GM21423 (cell line): Measurements from ENCODE around the gene ST3GAL3.

ENCODE experiments used
- ATAC-seq: cut with Tn5 transposase; IDR thresholded peaks from one replicate; pipeline ENCODE4 v1.9.1; 2021; ENCODE audit warnings: mild to moderate bottlenecking, moderate library complexity; ENCODE audit not compliant: unreplicated experiment

ST3GAL3 gene

DNA sequence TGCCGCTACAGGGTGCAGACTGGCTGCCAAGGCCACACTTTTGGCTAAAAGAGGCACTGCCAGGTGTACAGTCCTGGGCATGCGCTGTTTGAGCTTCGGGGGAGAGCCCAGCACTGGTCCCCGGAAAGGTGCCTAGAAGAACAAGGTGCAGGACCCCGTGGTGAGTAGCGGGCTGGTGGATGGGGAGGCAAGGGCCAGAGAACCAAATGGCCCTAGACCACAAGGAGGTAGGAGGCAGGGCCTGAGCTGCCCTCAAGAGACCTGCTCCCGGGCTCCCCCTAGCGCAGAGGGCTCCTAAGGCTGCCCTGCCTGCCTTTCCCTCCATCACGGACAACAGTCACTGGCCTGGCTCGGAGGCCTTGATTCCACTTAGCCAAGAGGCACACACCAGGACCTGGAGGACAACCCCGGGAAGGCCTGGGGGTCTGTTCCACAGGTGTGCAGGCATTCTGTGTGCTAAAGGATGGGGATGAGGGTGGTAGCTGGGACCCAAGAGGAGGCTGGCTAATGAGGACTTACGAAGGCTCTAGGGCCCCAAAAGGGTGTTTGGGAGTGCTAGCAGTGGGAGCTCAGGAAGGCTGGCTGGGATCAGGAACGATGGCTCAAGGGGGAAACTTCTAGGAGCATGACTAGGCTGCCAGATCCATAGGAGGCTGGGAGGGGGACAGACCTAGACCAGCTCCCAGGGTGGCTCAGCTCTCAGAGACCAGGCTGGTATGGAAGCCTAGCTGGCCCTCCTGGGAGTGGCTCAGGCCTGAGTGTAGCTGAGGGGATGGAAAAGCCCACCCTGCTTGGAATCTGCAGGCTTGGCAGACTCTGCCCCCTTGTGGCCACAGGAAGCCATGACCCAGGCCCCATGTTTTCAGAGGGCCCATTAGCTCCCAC lies 227.0 kb downstream of the ST3GAL3 start:
- no peak for ATAC-seq

- ATAC-seq: no peak
Observed at GRCh38 chr1:43934986-43935324, 227.6 kb downstream of the ST3GAL3 start.

DNA sequence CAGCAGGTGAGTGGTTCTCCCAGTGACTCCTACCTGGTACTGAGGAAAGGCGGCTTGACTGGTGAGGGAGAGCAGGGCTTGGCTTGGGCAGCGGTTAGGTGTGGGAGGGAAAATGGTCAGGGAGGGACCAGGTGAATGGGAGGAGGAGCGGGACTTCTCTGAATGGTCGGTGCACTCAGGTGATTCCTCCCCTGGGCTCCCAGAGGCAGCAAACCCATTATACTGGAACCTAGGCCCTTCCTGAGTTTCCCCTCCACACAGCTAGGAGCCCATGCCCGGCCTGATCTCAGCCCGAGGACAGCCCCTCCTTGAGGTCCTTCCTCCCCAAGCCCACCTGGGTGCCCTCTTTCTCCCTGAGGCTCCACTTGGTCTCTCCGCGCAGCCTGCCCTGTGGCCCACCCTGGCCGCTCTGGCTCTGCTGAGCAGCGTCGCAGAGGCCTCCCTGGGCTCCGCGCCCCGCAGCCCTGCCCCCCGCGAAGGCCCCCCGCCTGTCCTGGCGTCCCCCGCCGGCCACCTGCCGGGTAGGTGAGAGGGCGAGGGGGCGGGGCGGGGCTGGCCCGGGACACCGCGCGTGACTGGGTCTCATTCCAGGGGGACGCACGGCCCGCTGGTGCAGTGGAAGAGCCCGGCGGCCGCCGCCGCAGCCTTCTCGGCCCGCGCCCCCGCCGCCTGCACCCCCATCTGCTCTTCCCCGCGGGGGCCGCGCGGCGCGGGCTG lies 228.5 kb downstream of the ST3GAL3 start:
- no peak for ATAC-seq

GRCh38 chr1:43936431-43937151 lies 229.3 kb downstream of the ST3GAL3 start:
- ATAC-seq: no peak

- no peak for ATAC-seq
Observed at GRCh38 chr1:43937179-43937865, 230.0 kb downstream of the ST3GAL3 start.

- no peak for ATAC-seq
Observed at GRCh38 chr1:43938383-43938782, 231.0 kb downstream of the ST3GAL3 start.

- no peak for ATAC-seq
Observed at GRCh38 chr1:43938892-43939587, 231.7 kb downstream of the ST3GAL3 start.

DNA sequence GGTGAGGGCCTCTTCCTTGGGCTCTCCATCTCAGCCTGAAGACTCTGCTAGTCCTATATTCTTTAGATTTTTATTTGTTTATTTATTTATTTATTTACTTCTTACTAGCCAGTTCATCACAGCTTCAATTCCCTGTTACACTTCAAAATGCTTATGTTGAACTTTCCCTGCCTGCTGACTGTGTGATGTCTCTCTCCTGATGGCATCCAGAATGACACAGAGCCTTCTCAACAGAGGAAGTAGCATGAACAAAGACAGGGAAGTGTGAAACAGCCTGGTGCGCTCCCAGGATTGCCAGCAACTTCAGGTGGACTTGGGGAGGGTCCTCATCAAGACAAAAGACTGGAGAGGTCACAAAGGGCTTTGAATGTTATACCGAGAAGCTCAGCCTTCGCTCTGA lies 235.1 kb downstream of the ST3GAL3 start:
- ATAC-seq: no peak

- ATAC-seq: no peak
Observed at GRCh38 chr1:43944860-43945259, 237.5 kb downstream of the ST3GAL3 start.

DNA sequence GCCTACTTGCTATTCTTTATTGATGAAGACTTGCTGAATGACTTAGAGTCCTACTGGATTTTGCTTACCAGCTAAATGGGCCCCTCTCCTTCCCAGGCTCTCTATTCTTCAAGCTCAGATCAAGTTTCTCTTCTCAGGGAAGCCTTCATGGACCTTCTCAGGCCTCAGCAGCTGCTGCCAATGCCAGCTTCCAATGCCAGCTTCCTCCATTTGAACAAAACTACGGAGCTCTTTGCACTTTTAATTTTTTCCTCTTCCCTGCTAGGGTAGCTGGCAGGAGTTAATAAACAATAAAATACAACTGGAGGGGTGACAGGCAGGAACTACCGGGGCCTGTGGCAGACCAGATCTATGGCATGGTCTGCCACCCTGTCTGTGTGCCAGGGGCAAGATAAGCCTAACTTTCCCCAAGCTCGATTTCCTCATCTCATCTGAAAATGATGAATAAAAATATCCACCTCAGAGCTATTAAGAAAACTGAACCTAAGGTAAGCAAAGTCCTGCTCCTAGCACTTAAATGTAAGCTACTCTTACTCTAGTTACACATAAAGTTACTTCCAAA lies 238.4 kb downstream of the ST3GAL3 start:
- ATAC-seq: no peak

GRCh38 chr1:43946236-43947060 lies 239.1 kb downstream of the ST3GAL3 start, which contains the start of gene IPO13:
Gene IPO13, plus strand, starts transcription at chr1:43946950. Its CDS starts 651 bp downstream, at chr1:43947601.
- ATAC-seq: peak; percentile 91

DNA sequence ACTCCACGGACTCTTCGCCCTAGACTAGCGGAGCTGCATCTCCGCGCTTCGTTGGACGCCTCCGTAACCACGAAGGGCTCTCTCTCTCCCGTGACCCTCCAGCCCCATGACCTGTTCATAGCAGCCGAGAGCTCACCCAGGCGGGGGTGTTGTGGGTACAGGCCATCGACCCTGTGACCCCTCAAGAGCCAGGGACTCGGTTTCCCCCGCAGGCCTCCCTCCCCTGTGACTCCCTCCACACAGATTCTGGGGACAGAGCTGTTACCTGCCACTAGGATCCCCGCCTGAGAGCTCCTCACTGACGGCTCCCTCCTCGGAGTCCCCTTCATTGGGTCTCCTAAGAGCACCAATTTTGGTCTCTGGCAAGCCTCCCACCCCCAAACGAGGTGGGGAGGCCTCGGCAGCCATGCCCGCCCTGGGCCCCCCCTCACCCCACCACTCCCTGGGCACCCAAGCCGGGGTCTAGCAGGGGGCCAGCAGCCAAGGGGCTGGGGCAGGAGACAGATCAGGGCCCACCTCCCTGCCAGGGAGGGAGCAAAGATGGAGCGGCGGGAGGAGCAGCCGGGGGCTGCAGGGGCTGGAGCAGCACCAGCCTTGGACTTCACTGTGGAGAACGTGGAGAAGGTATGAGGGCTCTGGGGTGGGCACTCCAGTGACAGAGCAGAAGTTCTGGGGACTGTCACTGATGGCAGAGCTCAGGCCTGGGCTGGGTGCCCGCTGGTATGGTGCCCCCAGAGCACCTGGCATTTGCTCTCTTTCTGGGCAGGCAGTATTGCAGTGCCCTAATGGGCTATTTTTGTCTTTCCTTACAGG lies 239.9 kb downstream of the ST3GAL3 start:
- no peak for ATAC-seq

DNA sequence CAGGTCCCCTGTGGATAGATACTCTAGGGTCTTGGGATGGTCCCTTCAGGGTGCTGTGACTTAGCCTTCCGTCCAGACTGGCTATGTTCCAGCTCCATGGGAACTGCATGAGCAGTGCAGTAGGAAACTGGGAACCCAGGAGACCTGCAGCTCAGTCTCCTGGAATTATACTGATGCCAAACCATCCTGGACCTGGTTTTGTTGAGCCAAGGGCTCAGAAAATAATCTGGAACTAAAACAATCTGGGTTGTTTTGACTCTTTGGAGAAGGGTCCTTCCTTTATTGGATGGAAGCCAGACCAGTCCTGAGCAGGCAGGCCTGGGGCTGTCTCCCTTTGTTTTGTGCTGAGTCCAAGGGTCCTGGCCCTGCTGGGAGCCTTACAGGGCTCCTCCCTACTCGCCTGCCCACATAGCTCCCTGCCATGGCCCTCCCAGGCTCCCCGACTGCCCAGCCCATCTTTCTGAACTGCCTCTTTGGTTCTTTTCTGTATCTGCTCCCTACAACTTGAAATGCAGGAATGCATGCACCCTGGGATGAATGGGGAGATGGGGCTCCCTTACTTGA lies 240.6 kb downstream of the ST3GAL3 start:
- no peak for ATAC-seq

GRCh38 chr1:43949678-43950077 lies 242.3 kb downstream of the ST3GAL3 start:
- ATAC-seq: no peak

GRCh38 chr1:43951021-43951985 lies 244.0 kb downstream of the ST3GAL3 start:
- ATAC-seq: no peak

- no peak for ATAC-seq
Observed at GRCh38 chr1:43952731-43953346, 245.5 kb downstream of the ST3GAL3 start.
